Osteoblast (primary cell): ENCODE results near the gene ZNF598. TPM values are rescaled to one million over a fixed set of nuclear protein-coding genes. Genes with fewer than 3 reads are reported as not detected.

Experiments
- DNase-seq: peaks from one replicate; pipeline ENCODE4 v3.0.0; 2011; ENCODE audit warnings: low spot score, mixed read lengths; ENCODE audit not compliant: insufficient read length; ENCODE audit errors: missing footprints
- H2AFZ ChIP-seq: 2 replicates; pipeline ENCODE4 v1.6.0; 2011; ENCODE audit warnings: mild to moderate bottlenecking, low read length
- H3K27ac ChIP-seq: 2 replicates; pipeline ENCODE4 v1.5.1; 2011; ENCODE audit warnings: mild to moderate bottlenecking, low read depth, low read length, moderate library complexity
- H3K27me3 ChIP-seq: 2 replicates; pipeline ENCODE4 v1.6.0; 2012; ENCODE audit warnings: mild to moderate bottlenecking, control low read depth, inconsistent platforms, low read length, moderate library complexity; ENCODE audit not compliant: insufficient read depth
- H3K36me3 ChIP-seq: 2 replicates; pipeline ENCODE4 v1.5.1; 2011; ENCODE audit warnings: mild to moderate bottlenecking, low read length, control low read depth, moderate library complexity; ENCODE audit not compliant: insufficient read depth
- H3K4me1 ChIP-seq: 2 replicates; pipeline ENCODE4 v1.5.1; 2011; ENCODE audit warnings: mild to moderate bottlenecking, low read length, control low read depth, moderate library complexity; ENCODE audit not compliant: insufficient read depth
- H3K4me2 ChIP-seq: 2 replicates; pipeline ENCODE4 v1.6.0; 2011; ENCODE audit warnings: mild to moderate bottlenecking, low read length; ENCODE audit not compliant: insufficient read depth
- H3K4me3 ChIP-seq: fragments of 200-600 bp; sonication (generic); 3 replicates; pipeline ENCODE4 v1.5.1; 2012; ENCODE audit warnings: mild to moderate bottlenecking, low read length, inconsistent platforms; ENCODE audit not compliant: insufficient read depth
- H3K79me2 ChIP-seq: 2 replicates; pipeline ENCODE4 v1.6.0; 2012; ENCODE audit warnings: mild to moderate bottlenecking, low read length, control low read depth, inconsistent platforms; ENCODE audit not compliant: insufficient read depth
- H3K9me3 ChIP-seq: 2 replicates; pipeline ENCODE4 v1.5.1; 2011; ENCODE audit warnings: low read depth, low read length, control low read depth
- H4K20me1 ChIP-seq: 2 replicates; pipeline ENCODE4 v1.6.0; 2012; ENCODE audit warnings: mild to moderate bottlenecking, low read length, control low read depth; ENCODE audit not compliant: insufficient read depth
- total RNA-seq: library from RNA; depleted of rRNA; stranded (reverse); fragments of >200 nt; gene quantifications from 2 replicates; pipeline ENCODE4 v1.2.3, GENCODE V29; 2012
- TF ChIP-seq, protein P1 (sequence below): IDR thresholded peaks from 2 replicates; pipeline ENCODE4 v1.5.1; 2011; ENCODE audit warnings: mild to moderate bottlenecking, low read depth, low read length, moderate library complexity; ENCODE audit errors: extremely low read depth

ZNF598 gene
- total RNA-seq, 1 donor = 21.0 TPM

- Histone ChIP-seq H2AFZ (no peak overlapping the region), H3K27me3 (no peaks in the 10 kb centered on the region), H3K4me2 (no peak overlapping the region), H3K79me2 (peaks cover 50% of the 10 kb centered on the region), H3K27ac (no peak overlapping the region), H3K9me3 (no peaks in the 10 kb centered on the region), H3K4me3 (no peak overlapping the region), H4K20me1 (peaks cover 42% of the 10 kb centered on the region), H3K4me1 (peaks cover 6% of the 10 kb centered on the region), H3K36me3 (peaks cover 53% of the 10 kb centered on the region)
- TF ChIP-seq, protein P1, sequence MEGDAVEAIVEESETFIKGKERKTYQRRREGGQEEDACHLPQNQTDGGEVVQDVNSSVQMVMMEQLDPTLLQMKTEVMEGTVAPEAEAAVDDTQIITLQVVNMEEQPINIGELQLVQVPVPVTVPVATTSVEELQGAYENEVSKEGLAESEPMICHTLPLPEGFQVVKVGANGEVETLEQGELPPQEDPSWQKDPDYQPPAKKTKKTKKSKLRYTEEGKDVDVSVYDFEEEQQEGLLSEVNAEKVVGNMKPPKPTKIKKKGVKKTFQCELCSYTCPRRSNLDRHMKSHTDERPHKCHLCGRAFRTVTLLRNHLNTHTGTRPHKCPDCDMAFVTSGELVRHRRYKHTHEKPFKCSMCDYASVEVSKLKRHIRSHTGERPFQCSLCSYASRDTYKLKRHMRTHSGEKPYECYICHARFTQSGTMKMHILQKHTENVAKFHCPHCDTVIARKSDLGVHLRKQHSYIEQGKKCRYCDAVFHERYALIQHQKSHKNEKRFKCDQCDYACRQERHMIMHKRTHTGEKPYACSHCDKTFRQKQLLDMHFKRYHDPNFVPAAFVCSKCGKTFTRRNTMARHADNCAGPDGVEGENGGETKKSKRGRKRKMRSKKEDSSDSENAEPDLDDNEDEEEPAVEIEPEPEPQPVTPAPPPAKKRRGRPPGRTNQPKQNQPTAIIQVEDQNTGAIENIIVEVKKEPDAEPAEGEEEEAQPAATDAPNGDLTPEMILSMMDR = no peak
- no peak for DNase-seq
Measured at GRCh38 chr16:2001035-2001434, 8.6 kb downstream of the ZNF598 start.

DNA sequence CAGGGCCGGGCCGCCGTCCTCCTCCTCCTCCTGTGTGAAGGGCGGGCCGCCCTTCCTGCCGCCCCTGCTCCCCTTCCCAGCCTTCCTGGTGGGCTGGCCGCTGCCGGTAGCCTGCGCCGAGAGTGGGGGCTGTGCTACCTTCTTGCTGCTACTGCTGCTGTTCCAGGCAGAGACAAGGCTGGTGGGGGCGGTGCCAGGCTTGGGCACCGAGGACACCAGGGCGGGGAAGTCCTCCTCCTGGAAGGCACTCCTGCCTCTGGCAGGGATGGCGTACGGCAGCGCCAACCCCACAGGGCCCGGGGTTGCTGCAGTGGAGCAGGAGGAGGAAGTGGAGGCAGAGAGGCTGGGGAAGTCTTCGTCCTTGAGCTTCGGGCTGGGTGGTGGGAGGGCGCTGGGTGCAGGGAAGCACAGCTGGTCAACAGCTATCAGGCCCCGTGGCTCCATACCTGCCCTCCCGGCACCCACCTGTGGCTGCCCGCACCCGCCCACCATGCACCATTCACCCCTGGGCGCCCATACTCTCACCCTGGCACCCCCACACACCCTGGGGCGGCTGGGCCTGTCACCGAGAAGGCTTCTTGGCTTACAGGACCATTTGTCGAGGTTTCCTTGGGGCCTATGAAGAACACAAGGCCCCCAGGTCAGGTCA, 9.6 kb downstream of the ZNF598 start:
- Histone ChIP-seq H3K36me3 (peaks cover 53% of the 10 kb centered on the region), H3K79me2 (peaks cover 40% of the 10 kb centered on the region), H3K27ac (no peak overlapping the region), H4K20me1 (peaks cover 32% of the 10 kb centered on the region), H3K4me2 (no peak overlapping the region), H3K9me3 (no peaks in the 10 kb centered on the region), H2AFZ (no peak overlapping the region), H3K27me3 (no peaks in the 10 kb centered on the region), H3K4me1 (peaks cover 6% of the 10 kb centered on the region), H3K4me3 (no peak overlapping the region)
- DNase-seq = no peak
- TF ChIP-seq, protein P1 = no peak

GRCh38 chr16:1998852-1999801, 10.5 kb downstream of the ZNF598 start:
- Histone ChIP-seq H3K36me3 (peaks cover 53% of the 10 kb centered on the region), H3K27ac (no peak overlapping the region), H3K4me3 (no peak overlapping the region), H3K4me1 (peaks cover 2% of the 10 kb centered on the region), H3K4me2 (no peak overlapping the region), H3K79me2 (peaks cover 31% of the 10 kb centered on the region), H2AFZ (no peak overlapping the region), H3K9me3 (no peaks in the 10 kb centered on the region), H4K20me1 (peaks cover 23% of the 10 kb centered on the region), H3K27me3 (no peaks in the 10 kb centered on the region)
- DNase-seq = no peak
- TF ChIP-seq, protein P1 = no peak

DNA sequence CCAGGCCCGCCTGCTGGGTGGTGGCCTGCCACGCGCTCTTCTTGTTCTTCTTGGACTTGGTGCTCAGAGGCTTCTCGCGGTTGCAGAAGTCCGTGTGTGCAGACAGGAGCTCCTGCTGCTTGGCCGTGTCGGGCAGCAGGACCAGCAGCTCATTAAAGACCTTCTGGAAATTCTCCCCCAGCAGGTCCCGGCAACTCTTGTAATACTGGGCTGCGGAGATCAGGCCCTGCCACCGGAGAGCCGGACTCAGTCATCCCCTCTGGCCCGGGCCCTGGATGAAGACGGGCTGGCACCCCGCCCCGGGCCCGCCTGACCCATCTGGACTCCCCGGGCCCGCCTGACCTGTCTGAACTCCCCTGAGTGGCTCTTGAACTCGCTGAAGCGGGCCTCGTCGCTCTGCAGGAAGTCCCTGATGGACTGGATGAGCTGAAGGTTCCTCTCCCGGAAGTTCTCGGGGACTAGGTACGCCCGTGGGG, 11.2 kb downstream of the ZNF598 start:
- H3K36me3 ChIP-seq = peaks cover 50% of the 10 kb centered on the region
- H3K4me3 ChIP-seq = no peak overlapping the region
- no peaks in the 10 kb centered on the region for H3K27me3 ChIP-seq
- H3K4me1 ChIP-seq = no peaks in the 10 kb centered on the region
- H3K9me3 ChIP-seq = no peaks in the 10 kb centered on the region
- TF ChIP-seq, protein P1 = no peak
- peaks cover 16% of the 10 kb centered on the region for H4K20me1 ChIP-seq
- H3K79me2 ChIP-seq = peaks cover 24% of the 10 kb centered on the region
- no peak overlapping the region for H3K4me2 ChIP-seq
- no peak for DNase-seq
- no peak overlapping the region for H3K27ac ChIP-seq
- no peak overlapping the region for H2AFZ ChIP-seq
